AG04449 (cell line): ENCODE results near the gene RIN2.

ENCODE experiments used
- CTCF ChIA-PET: fragments of 350-600 bp; formaldehyde crosslinking; extraction: SDS; loops from one replicate; lab custom pipeline; 2021; ENCODE audit warnings: antibody characterized with exemption; lab: Yijun Ruan, JAX
- POLR2A ChIA-PET: fragments of 400-600, 350-600 bp; formaldehyde crosslinking; extraction: SDS; loops from one replicate; lab custom pipeline; 2020; ENCODE audit warnings: antibody characterized with exemption, inconsistent platforms; lab: Yijun Ruan, JAX
- DNase-seq: peaks from one replicate; pipeline ENCODE4 v3.0.0-alpha.2; 2010; ENCODE audit warnings: low read depth, low spot score
- H3K4me3 ChIP-seq: 2 replicates; pipeline ENCODE4 v1.5.1; 2011; ENCODE audit warnings: low read depth, mild to moderate bottlenecking, control low read depth, low read length
- TF ChIP-seq, protein P1 (sequence below): IDR thresholded peaks from one replicate; pipeline ENCODE4 v1.5.1; 2011; ENCODE audit warnings: mild to moderate bottlenecking, moderate library complexity, low read length, control low read depth, inconsistent platforms; ENCODE audit not compliant: insufficient read depth; ENCODE audit errors: missing control alignments

The RIN2 gene

DNA sequence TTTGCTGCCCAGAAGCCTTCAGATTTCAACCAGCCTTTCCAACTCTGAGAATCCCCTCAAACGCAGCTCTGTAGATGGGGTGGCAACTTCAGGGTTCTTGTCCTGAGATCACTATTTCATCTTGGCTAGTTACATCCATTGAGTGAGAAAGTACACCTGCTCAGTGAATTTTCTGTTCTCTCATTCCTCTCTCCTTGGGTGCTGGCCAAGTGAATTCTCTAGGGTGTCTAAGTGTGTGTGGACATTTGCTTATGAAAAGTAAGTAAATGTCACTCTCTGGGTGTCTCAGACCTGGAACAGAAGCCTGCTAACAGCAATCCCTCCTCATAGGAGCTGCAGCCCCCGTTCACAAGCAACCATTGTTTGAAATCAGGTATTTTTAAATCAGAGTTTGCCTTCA lies 3.8 kb downstream of the RIN2 start:
- H3K4me3 ChIP-seq, result no peak overlapping the region
- no peak for DNase-seq
- CTCF ChIA-PET, result no interaction called here
- TF ChIP-seq, protein P1, sequence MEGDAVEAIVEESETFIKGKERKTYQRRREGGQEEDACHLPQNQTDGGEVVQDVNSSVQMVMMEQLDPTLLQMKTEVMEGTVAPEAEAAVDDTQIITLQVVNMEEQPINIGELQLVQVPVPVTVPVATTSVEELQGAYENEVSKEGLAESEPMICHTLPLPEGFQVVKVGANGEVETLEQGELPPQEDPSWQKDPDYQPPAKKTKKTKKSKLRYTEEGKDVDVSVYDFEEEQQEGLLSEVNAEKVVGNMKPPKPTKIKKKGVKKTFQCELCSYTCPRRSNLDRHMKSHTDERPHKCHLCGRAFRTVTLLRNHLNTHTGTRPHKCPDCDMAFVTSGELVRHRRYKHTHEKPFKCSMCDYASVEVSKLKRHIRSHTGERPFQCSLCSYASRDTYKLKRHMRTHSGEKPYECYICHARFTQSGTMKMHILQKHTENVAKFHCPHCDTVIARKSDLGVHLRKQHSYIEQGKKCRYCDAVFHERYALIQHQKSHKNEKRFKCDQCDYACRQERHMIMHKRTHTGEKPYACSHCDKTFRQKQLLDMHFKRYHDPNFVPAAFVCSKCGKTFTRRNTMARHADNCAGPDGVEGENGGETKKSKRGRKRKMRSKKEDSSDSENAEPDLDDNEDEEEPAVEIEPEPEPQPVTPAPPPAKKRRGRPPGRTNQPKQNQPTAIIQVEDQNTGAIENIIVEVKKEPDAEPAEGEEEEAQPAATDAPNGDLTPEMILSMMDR, result no peak
- POLR2A ChIA-PET, result no interaction called here

DNA sequence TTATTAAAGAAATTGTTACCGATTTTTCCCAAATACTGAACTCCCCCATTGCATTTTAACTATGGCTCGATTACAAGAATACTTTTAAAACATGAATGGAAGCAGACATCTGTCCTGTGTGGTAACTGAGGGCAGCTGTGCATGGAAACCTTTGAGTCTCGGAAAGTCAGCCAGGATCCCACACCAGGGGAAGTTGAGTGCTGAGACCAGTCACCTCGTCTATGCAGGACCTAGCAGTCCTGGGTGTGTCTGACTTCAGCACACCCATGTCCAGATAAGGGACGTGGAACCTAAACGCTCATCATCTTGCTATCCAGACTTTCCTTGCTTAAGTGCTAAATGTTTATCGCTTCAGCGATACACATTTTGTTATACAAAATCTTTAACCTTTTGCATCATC lies 6.1 kb downstream of the RIN2 start:
- CTCF ChIA-PET, result no interaction called here
- DNase-seq, result no peak
- no peak overlapping the region for H3K4me3 ChIP-seq
- POLR2A ChIA-PET, result no interaction called here
- TF ChIP-seq, protein P1, result no peak

DNA sequence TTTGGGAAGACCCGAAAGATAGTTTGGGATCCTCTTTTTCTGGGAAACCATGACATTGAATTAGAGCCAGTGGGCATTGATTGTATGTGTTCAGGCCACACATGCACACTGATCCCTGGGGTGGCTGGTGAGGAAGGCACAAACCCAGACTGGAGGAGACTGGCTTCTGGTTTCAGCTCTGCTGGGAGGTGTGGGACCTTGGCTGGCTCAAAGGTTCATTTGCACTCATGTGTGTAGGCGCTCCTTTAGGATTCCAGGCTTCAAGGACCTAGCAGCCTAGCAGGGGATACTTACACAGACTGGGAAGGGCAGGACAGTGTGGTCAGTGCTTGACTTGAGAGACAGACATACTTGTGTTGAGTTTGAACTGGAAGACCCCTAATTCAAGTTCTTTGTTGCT lies 7.2 kb downstream of the RIN2 start:
- ChIA-PET POLR2A (interaction anchor here (0.6 kb wide), 1 partner anchor 66 kb away, joined by 3 read pairs; no protein-coding TSS in a partner anchor), CTCF (interaction anchor here (0.7 kb wide), 1 partner anchor 20 kb away, joined by 3 read pairs; no protein-coding TSS in a partner anchor)
- TF ChIP-seq, protein P1, result no peak
- H3K4me3 ChIP-seq, result no peak overlapping the region
- DNase-seq, result no peak

DNA sequence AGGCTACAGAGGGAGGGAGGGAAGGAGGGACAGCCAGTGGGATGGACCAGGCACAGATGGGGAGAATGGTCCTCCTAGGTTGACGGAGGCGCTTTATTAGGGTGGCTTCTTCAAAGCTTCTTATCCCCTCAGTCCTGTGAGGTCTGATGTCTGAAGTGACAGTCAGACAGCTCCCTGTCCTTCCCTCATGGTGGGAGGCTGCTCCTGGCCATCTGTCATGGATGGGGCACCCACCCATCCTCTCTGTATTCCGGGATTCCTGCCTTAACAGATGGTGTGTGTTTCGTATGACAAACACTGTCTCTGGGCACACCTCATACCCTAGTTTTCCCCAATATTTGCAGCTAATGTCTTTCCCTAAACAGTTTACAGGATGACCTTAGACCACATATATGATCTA lies 7.9 kb downstream of the RIN2 start:
- H3K4me3 ChIP-seq, result no peak overlapping the region
- POLR2A ChIA-PET, result no interaction called here
- TF ChIP-seq, protein P1, result no peak
- CTCF ChIA-PET, result interaction anchor here (0.7 kb wide), 1 partner anchor 19 kb away, joined by 3 read pairs; no protein-coding TSS in a partner anchor
- DNase-seq, result no peak

- no peak overlapping the region for H3K4me3 ChIP-seq
- no peak for DNase-seq
- CTCF ChIA-PET, result interaction anchor here (5.6 kb wide), 1 partner anchor 17 kb away, joined by 36 read pairs; no protein-coding TSS in a partner anchor
- TF ChIP-seq, protein P1, result no peak
- POLR2A ChIA-PET, result no interaction called here
Observed at GRCh38 chr20:19767070-19767469, 9.0 kb downstream of the RIN2 start.

GRCh38 chr20:19768325-19768842 lies 10.3 kb downstream of the RIN2 start:
- POLR2A ChIA-PET, result no interaction called here
- TF ChIP-seq, protein P1, result no peak
- no peak overlapping the region for H3K4me3 ChIP-seq
- no peak for DNase-seq
- CTCF ChIA-PET, result interaction anchor here (5.6 kb wide), 1 partner anchor 16 kb away, joined by 36 read pairs; no protein-coding TSS in a partner anchor
